ENCODE measurements around the gene GPR101.
"Not testable (repeated sequence)": the region's sequence is repeated elsewhere in the genome, so short reads cannot be mapped to it uniquely, and the experiment has no call there.

The GPR101 gene

GRCh38 chrX:137000236-137000635, 33.6 kb downstream of the GPR101 start:
- H2BK120ac ChIP-seq (ENCODE audit: insufficient read depth, low read length, poor library complexity); H3K79me2 ChIP-seq (ENCODE audit: control insufficient read depth, insufficient read depth, low read length, poor library complexity); H3K27me3 ChIP-seq (ENCODE audit: insufficient read depth, low read length); H3K36me3 ChIP-seq (ENCODE audit: control insufficient read depth in 1 of 2, insufficient read depth in 2 of 2, low read length in 2 of 2); H3K18ac ChIP-seq (ENCODE audit: low read length); H4K8ac ChIP-seq (ENCODE audit: low read depth, low read length); H3K4me3 ChIP-seq (ENCODE audit: low read depth, low read length); H2AK5ac ChIP-seq (ENCODE audit: low read length); H3K79me1 ChIP-seq (ENCODE audit: low read length); H3K4me1 ChIP-seq (ENCODE audit: control insufficient read depth in 1 of 2, insufficient read depth in 2 of 2, low read length in 2 of 2); H2AFZ ChIP-seq (ENCODE audit: insufficient read depth, low read length, poor library complexity); H3K27ac ChIP-seq (ENCODE audit: low read depth, low read length); H4K12ac ChIP-seq (ENCODE audit: low read depth, low read length); H2BK12ac ChIP-seq (ENCODE audit: low read length); H3K9ac ChIP-seq (ENCODE audit: low read length); H2BK5ac ChIP-seq (ENCODE audit: low read depth, low read length, poor library complexity); H4K91ac ChIP-seq (ENCODE audit: low read depth, low read length); H3K14ac ChIP-seq (ENCODE audit: low read length); H3K4me2 ChIP-seq (ENCODE audit: low read length); H3K23ac ChIP-seq (ENCODE audit: low read length); DNase-seq; H3K9me3 ChIP-seq (ENCODE audit: insufficient read depth, low read depth, low read length); H3K4ac ChIP-seq (ENCODE audit: low read depth, low read length): not testable (repeated sequence)
- no CpG with 5 or more reads among the region's 31 CpGs for WGBS (ENCODE audit: extremely low coverage, insufficient coverage, insufficient read length)

GRCh38 chrX:136999024-136999423, 34.8 kb downstream of the GPR101 start:
- no peak overlapping the region for H2BK120ac ChIP-seq (ENCODE audit: insufficient read depth, low read length, poor library complexity)
- no peak overlapping the region for H4K91ac ChIP-seq (ENCODE audit: low read depth, low read length)
- H3K79me2 ChIP-seq (ENCODE audit: control insufficient read depth, insufficient read depth, low read length, poor library complexity) = no peaks in the 10 kb centered on the region
- H3K4me1 ChIP-seq (ENCODE audit: control insufficient read depth in 1 of 2, insufficient read depth in 2 of 2, low read length in 2 of 2) = no peaks in the 10 kb centered on the region
- no peak overlapping the region for H3K4me3 ChIP-seq (ENCODE audit: low read depth, low read length)
- no peak overlapping the region for H3K9ac ChIP-seq (ENCODE audit: low read length)
- H3K23ac ChIP-seq (ENCODE audit: low read length) = no peak overlapping the region
- no peak overlapping the region for H2BK5ac ChIP-seq (ENCODE audit: low read depth, low read length, poor library complexity)
- no peak overlapping the region for H3K27ac ChIP-seq (ENCODE audit: low read depth, low read length)
- no peaks in the 10 kb centered on the region for H3K9me3 ChIP-seq (ENCODE audit: insufficient read depth, low read depth, low read length)
- no peak overlapping the region for H2AK5ac ChIP-seq (ENCODE audit: low read length)
- no peak overlapping the region for H3K4ac ChIP-seq (ENCODE audit: low read depth, low read length)
- H2AFZ ChIP-seq (ENCODE audit: insufficient read depth, low read length, poor library complexity) = no peak overlapping the region
- H4K12ac ChIP-seq (ENCODE audit: low read depth, low read length) = no peak overlapping the region
- no peaks in the 10 kb centered on the region for H3K27me3 ChIP-seq (ENCODE audit: insufficient read depth, low read length)
- H2BK12ac ChIP-seq (ENCODE audit: low read length) = no peak overlapping the region
- no CpG with 5 or more reads among the region's 3 CpGs for WGBS (ENCODE audit: extremely low coverage, insufficient coverage, insufficient read length)
- no peak overlapping the region for H3K4me2 ChIP-seq (ENCODE audit: low read length)
- H3K36me3 ChIP-seq (ENCODE audit: control insufficient read depth in 1 of 2, insufficient read depth in 2 of 2, low read length in 2 of 2) = no peaks in the 10 kb centered on the region
- H4K8ac ChIP-seq (ENCODE audit: low read depth, low read length) = no peak overlapping the region
- DNase-seq = no peak
- no peak overlapping the region for H3K18ac ChIP-seq (ENCODE audit: low read length)
- no peaks in the 10 kb centered on the region for H3K79me1 ChIP-seq (ENCODE audit: low read length)
- no peak overlapping the region for H3K14ac ChIP-seq (ENCODE audit: low read length)

Data from trophoblast cell (in vitro differentiated cells and primary cell).